Fibroblast of lung (primary cell): ENCODE results near the gene HAUS7. TPM values are rescaled to one million over a fixed set of nuclear protein-coding genes. Genes with fewer than 3 reads are reported as not detected.

Experiments used
- DNase-seq, 2 donors: peaks; one replicate each; pipeline versions ENCODE4 v3.0.0 to v3.0.0-alpha.2; 2010; ENCODE audit warnings: low read depth in 2 of 2
- H2AFZ ChIP-seq: 2 replicates; pipeline ENCODE4 v1.5.1; 2012; ENCODE audit warnings: low read length, control low read depth, inconsistent platforms
- H3K27ac ChIP-seq: 2 replicates; pipeline ENCODE4 v1.5.1; 2011; ENCODE audit warnings: low read length, control low read depth; ENCODE audit not compliant: insufficient read depth
- H3K27me3 ChIP-seq: 2 replicates; pipeline ENCODE4 v1.5.1; 2011; ENCODE audit warnings: mild to moderate bottlenecking, low read length; ENCODE audit not compliant: control insufficient read depth, insufficient read depth
- H3K36me3 ChIP-seq: 2 replicates; pipeline ENCODE4 v1.5.1; 2011; ENCODE audit warnings: low read length; ENCODE audit not compliant: control insufficient read depth, insufficient read depth
- H3K4me1 ChIP-seq: 2 replicates; pipeline ENCODE4 v1.5.1; 2011; ENCODE audit warnings: low read length; ENCODE audit not compliant: control insufficient read depth, insufficient read depth; ENCODE audit errors: extremely low read depth
- H3K4me2 ChIP-seq: 2 replicates; pipeline ENCODE4 v1.5.1; 2011; ENCODE audit warnings: low read length, control low read depth; ENCODE audit not compliant: insufficient read depth; ENCODE audit errors: extremely low read depth
- H3K4me3 ChIP-seq, 4 experiments: fragments of 200-600 bp in 1 of 4; sonication (generic) in 1 of 4; replicated peaks in 1 of 4; 2 replicates each; pipeline ENCODE4 v1.5.1; 2011 to 2016; ENCODE audit warnings: low read length in 4 of 4, low read depth in 3 of 4, mild to moderate bottlenecking in 3 of 4, control low read depth in 2 of 4, inconsistent platforms in 1 of 4, mixed read lengths in 1 of 4; ENCODE audit not compliant: insufficient read depth in 1 of 4; ENCODE audit errors: control extremely low read depth in 1 of 4
- H3K79me2 ChIP-seq: 2 replicates; pipeline ENCODE4 v1.5.1; 2012; ENCODE audit warnings: mild to moderate bottlenecking, low read length, inconsistent platforms; ENCODE audit not compliant: control insufficient read depth, insufficient read depth
- H3K9ac ChIP-seq: 2 replicates; pipeline ENCODE4 v1.5.1; 2011; ENCODE audit warnings: mild to moderate bottlenecking, low read length, control low read depth; ENCODE audit not compliant: insufficient read depth
- H3K9me3 ChIP-seq: 2 replicates; pipeline ENCODE4 v1.5.1; 2012; ENCODE audit warnings: low read depth, low read length; ENCODE audit not compliant: control insufficient read depth, insufficient read depth
- H4K20me1 ChIP-seq: 2 replicates; pipeline ENCODE4 v1.5.1; 2011; ENCODE audit warnings: low read length; ENCODE audit not compliant: control insufficient read depth, insufficient read depth; ENCODE audit errors: extremely low read depth
- EZH2 ChIP-seq: IDR thresholded peaks from 2 replicates; pipeline ENCODE4 v1.5.1; 2012; ENCODE audit warnings: low read length, control low read depth, mild to moderate bottlenecking; ENCODE audit errors: missing control alignments
- polyA plus RNA-seq, 2 donors: library from polyadenylated mRNA; depleted of rRNA in 1 of 2; stranded (reverse) in 1 of 2; unstranded in 1 of 2; fragments of >200 nt; gene quantifications; 2 replicates each; pipeline ENCODE4 v1.2.1, GENCODE V29; 2011 to 2012; ENCODE audit warnings: missing spikeins in 1 of 2
- total RNA-seq: library from RNA; depleted of rRNA; stranded (reverse); fragments of >200 nt; gene quantifications from 2 replicates; pipeline ENCODE4 v1.2.1, GENCODE V29; 2014
- TF ChIP-seq, protein P1 (sequence below), 2 donors: IDR thresholded peaks in 1 of 2; conservative IDR thresholded peaks in 1 of 2; 1 replicate in 1 of 2; 2 replicates in 1 of 2; pipeline ENCODE4 v1.5.1; 2011 to 2012; ENCODE audit warnings: low read length in 2 of 2, control low read depth in 1 of 2, inconsistent platforms in 1 of 2, low read depth in 1 of 2, mild to moderate bottlenecking in 1 of 2

HAUS7 gene
- total and polyA plus RNA-seq, 2 donors (not counting 1 experiment from before 2014, with no cell fraction given): 7.3 to 10.4 TPM

DNA sequence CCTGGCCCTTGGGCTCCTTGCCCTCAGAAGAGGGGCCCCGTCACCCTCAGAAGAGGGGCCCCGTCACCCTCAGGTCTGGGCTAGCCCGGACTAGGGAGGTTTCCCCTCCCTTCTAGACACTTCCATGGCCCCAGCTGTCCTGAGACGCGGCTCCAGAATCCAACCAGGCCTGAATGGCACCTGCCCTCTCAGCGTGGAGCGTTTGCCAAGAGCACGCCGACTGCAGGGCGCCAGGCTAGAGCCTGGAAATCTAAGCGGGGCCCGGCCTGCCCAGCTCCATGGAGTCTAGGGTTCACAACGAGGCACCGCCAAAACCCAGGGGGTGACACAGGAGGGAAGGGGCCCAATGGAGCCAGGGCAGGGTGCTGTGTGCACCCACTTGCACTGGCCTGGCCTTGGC is 39.2 kb upstream of the HAUS7 start:
- TF ChIP-seq, protein P1, sequence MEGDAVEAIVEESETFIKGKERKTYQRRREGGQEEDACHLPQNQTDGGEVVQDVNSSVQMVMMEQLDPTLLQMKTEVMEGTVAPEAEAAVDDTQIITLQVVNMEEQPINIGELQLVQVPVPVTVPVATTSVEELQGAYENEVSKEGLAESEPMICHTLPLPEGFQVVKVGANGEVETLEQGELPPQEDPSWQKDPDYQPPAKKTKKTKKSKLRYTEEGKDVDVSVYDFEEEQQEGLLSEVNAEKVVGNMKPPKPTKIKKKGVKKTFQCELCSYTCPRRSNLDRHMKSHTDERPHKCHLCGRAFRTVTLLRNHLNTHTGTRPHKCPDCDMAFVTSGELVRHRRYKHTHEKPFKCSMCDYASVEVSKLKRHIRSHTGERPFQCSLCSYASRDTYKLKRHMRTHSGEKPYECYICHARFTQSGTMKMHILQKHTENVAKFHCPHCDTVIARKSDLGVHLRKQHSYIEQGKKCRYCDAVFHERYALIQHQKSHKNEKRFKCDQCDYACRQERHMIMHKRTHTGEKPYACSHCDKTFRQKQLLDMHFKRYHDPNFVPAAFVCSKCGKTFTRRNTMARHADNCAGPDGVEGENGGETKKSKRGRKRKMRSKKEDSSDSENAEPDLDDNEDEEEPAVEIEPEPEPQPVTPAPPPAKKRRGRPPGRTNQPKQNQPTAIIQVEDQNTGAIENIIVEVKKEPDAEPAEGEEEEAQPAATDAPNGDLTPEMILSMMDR (conservative IDR thresholded peaks at IDR 0.05 in 1 of 2, IDR thresholded peaks at IDR 0.05 in 1 of 2; ENCODE audit: low read depth in 1 of 2, low read length in 2 of 2): no peak
- TF ChIP-seq EZH2: no peak
- H3K27ac ChIP-seq: no peak overlapping the region
- H3K4me2 ChIP-seq: no peak overlapping the region
- no peaks in the 10 kb centered on the region for H3K79me2 ChIP-seq
- H3K4me3 ChIP-seq: no peak overlapping the region
- H2AFZ ChIP-seq: no peak overlapping the region
- no peaks in the 10 kb centered on the region for H3K36me3 ChIP-seq
- no peak overlapping the region for H3K9ac ChIP-seq
- no peak for DNase-seq
- H4K20me1 ChIP-seq: no peaks in the 10 kb centered on the region
- no peaks in the 10 kb centered on the region for H3K27me3 ChIP-seq
- H3K9me3 ChIP-seq: no peaks in the 10 kb centered on the region
- no peaks in the 10 kb centered on the region for H3K4me1 ChIP-seq

DNA sequence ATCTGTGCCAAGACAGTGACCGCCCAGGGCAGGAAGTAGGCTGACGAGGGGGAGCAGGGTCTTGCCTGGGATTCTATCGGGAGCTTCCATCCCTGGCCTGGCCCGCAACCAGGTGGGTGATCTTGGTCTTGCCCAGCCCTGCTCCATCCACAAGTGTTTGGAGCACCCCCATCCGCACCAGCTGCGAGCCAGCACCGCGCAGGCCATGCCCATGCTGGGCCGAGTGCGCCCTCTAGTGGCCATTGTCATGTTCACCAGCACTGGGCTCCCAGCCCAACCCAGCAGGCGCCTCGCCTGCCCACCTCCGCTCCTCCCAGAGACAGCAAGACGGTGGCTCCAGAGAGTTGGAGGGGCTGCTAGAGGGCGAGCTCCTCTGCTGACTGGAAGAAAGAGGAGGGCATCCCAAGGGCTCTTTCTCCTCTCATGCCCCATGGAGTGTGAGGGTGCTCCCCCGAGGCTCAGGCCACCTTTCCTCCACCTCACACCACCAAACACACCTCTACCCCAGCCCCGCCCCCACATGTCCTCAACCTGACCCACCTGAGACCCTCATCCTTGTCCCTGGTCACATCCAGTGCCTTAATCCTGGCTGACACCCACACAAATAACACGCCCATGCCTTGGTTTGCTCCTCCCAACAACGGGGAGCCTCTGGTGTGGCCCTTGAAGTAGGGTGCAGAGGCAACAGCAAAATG is 37.3 kb upstream of the HAUS7 start:
- Histone ChIP-seq H3K9me3 (no peaks in the 10 kb centered on the region), H4K20me1 (no peaks in the 10 kb centered on the region), H2AFZ (no peak overlapping the region), H3K27me3 (no peaks in the 10 kb centered on the region), H3K79me2 (no peaks in the 10 kb centered on the region), H3K4me3 (no peak overlapping the region), H3K9ac (no peak overlapping the region), H3K4me1 (no peaks in the 10 kb centered on the region), H3K36me3 (no peaks in the 10 kb centered on the region), H3K27ac (no peak overlapping the region), H3K4me2 (no peak overlapping the region)
- peak; percentile 59 for DNase-seq
- no peak for TF ChIP-seq EZH2
- TF ChIP-seq, protein P1 (conservative IDR thresholded peaks at IDR 0.05 in 1 of 2, IDR thresholded peaks at IDR 0.05 in 1 of 2; ENCODE audit: low read depth in 1 of 2, low read length in 2 of 2): peak; percentile 60

DNA sequence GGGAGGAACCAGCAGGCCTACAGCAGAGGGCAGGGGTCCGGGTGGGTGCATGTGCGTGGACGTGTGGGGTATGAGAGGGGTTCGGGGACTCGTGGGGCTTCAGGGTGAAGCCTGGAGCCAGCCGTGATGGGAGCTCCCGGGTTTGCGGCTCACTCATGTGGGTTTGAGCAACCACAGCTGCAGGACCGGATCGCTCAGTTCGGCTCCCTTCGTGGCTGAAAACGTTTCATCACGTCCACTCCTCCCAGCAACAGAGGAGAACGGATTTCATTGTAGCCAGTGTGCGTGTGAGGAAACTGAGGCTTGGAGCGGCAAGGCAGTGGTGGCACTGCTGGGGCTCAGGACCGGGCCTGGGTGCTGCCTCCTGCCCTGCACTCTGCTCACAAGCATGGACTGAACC is 35.0 kb upstream of the HAUS7 start:
- H3K36me3 ChIP-seq: no peaks in the 10 kb centered on the region
- H4K20me1 ChIP-seq: no peaks in the 10 kb centered on the region

More for the DNA sequence above, 35.0 kb upstream of the HAUS7 start:
- TF ChIP-seq, protein P1 (conservative IDR thresholded peaks at IDR 0.05 in 1 of 2, IDR thresholded peaks at IDR 0.05 in 1 of 2; ENCODE audit: low read depth in 1 of 2, low read length in 2 of 2): no peak
- no peak for TF ChIP-seq EZH2
- no peak overlapping the region for H2AFZ ChIP-seq
- H3K9ac ChIP-seq: no peak overlapping the region
- no peak overlapping the region for H3K27ac ChIP-seq
- H3K9me3 ChIP-seq: no peaks in the 10 kb centered on the region
- no peak overlapping the region for H3K4me3 ChIP-seq
- H3K79me2 ChIP-seq: no peaks in the 10 kb centered on the region
- no peak overlapping the region for H3K4me2 ChIP-seq
- no peaks in the 10 kb centered on the region for H3K27me3 ChIP-seq
- no peak for DNase-seq
- H3K4me1 ChIP-seq: no peaks in the 10 kb centered on the region
